K562 (cell line): ENCODE data around the gene TBC1D25. TPM values are rescaled to one million over a fixed set of nuclear protein-coding genes. Genes with fewer than 3 reads are reported as not detected.
A peak's percentile ranks its signal among the peaks of the same experiment; 100 is the strongest.

Experiments used
- ATAC-seq: fragments of 200-7000 bp; cut with Tn5 transposase; 3 replicates; pipeline ENCODE4 v1.9.1; 2020; ENCODE audit warnings: moderate library complexity
- BruUV-seq: library from RNA; stranded (reverse); fragments of 400-500 nt; replicated peaks from 2 replicates; lab custom pipeline; 2021; lab: Mats Ljungman, UMichigan
- CTCF ChIA-PET: fragments of 300-600 bp; formaldehyde crosslinking; extraction: SDS; loops from one replicate; lab custom pipeline; 2021; ENCODE audit warnings: low intra/inter-chr PET ratio; lab: Yijun Ruan, JAX
- POLR2A ChIA-PET: fragments of 300-600, 350-650 bp; sonication (Branson Sonifier 250); formaldehyde crosslinking; extraction: SDS; loops from one replicate; lab custom pipeline; 2021; ENCODE audit warnings: antibody characterized with exemption, inconsistent platforms; lab: Yijun Ruan, JAX
- DNase-seq, 4 experiments: peaks; one replicate each; pipeline versions ENCODE4 v3.0.0 to v3.0.0-alpha.2; 2011 to 2018; ENCODE audit warnings: low spot score in 3 of 4, mixed read lengths in 3 of 4; ENCODE audit errors: extremely low read depth in 1 of 4
- FAIRE-seq: peaks from 2 replicates; lab custom pipeline; 2011; peaks lifted over from hg19 to GRCh38; lab: Jason Lieb, UNC
- H2AFZ ChIP-seq: 2 replicates; pipeline ENCODE4 v1.6.0; 2011; ENCODE audit warnings: low read depth, low read length, control low read depth, inconsistent platforms
- H3K27ac ChIP-seq: fragments of 200-600 bp; 3 replicates; pipeline ENCODE4 v1.8.0; 2011; ENCODE audit warnings: low read depth, mild to moderate bottlenecking, control low read depth, inconsistent platforms, low read length, moderate library complexity, mixed read lengths; ENCODE audit errors: extremely low read depth
- H3K27me3 ChIP-seq, 2 experiments: fragments of 300-600 bp in 1 of 2; 2 replicates in 1 of 2; 3 replicates in 1 of 2; pipeline versions ENCODE4 v1.6.0 to v1.8.0; 2011; ENCODE audit warnings: inconsistent platforms in 2 of 2, low read length in 2 of 2, mild to moderate bottlenecking in 1 of 2, mixed read lengths in 1 of 2, moderate library complexity in 1 of 2; ENCODE audit not compliant: control insufficient read depth in 2 of 2, insufficient read depth in 2 of 2
- H3K36me3 ChIP-seq: fragments of 300-600 bp; 3 replicates; pipeline ENCODE4 v1.8.0; 2011; ENCODE audit warnings: mild to moderate bottlenecking, low read length, inconsistent platforms; ENCODE audit not compliant: control insufficient read depth, insufficient read depth
- H3K4me1 ChIP-seq, 2 experiments: fragments of 200-600 bp in 1 of 2; replicated peaks in 1 of 2; 2 replicates in 1 of 2; 3 replicates in 1 of 2; pipeline versions ENCODE4 v1.5.1 to v1.8.0; 2011; ENCODE audit warnings: inconsistent platforms in 2 of 2, low read length in 2 of 2, mild to moderate bottlenecking in 1 of 2, mixed read lengths in 1 of 2, moderate library complexity in 1 of 2; ENCODE audit not compliant: control insufficient read depth in 2 of 2, insufficient read depth in 2 of 2
- H3K4me2 ChIP-seq: 2 replicates; pipeline ENCODE4 v1.6.1; 2011; ENCODE audit warnings: low read length, control low read depth, inconsistent platforms, mixed read lengths; ENCODE audit not compliant: insufficient read depth
- H3K4me3 ChIP-seq: fragments of 200-600 bp; sonication (generic), shearing (Covaris generic); 2 replicates; pipeline ENCODE4 v1.5.1; 2016; ENCODE audit warnings: control low read depth, inconsistent platforms
- H3K79me2 ChIP-seq: fragments of 200-600 bp; 3 replicates; pipeline ENCODE4 v1.8.0; 2011; ENCODE audit warnings: low read length, inconsistent platforms; ENCODE audit not compliant: control insufficient read depth, insufficient read depth
- H3K9ac ChIP-seq, 2 experiments: 2 replicates each; pipeline versions ENCODE4 v1.6.0 to v1.6.1; 2011; ENCODE audit warnings: low read depth in 2 of 2, low read length in 2 of 2, control low read depth in 1 of 2, inconsistent platforms in 1 of 2, mild to moderate bottlenecking in 1 of 2, mixed read lengths in 1 of 2; ENCODE audit not compliant: insufficient read depth in 1 of 2
- H3K9me1 ChIP-seq: one replicate; pipeline ENCODE4 v1.6.0; 2011; ENCODE audit warnings: inconsistent platforms, mild to moderate bottlenecking, low read length, moderate library complexity; ENCODE audit not compliant: control insufficient read depth, insufficient read depth
- H3K9me3 ChIP-seq: replicated peaks from 2 replicates; pipeline ENCODE4 v1.5.1; 2011; ENCODE audit warnings: low read depth, low read length, inconsistent platforms; ENCODE audit not compliant: control insufficient read depth, insufficient read depth
- H4K20me1 ChIP-seq: replicated peaks from 2 replicates; pipeline ENCODE4 v1.6.1; 2011; ENCODE audit warnings: low read length, inconsistent platforms, mixed read lengths; ENCODE audit not compliant: control insufficient read depth, insufficient read depth
- CREM ChIP-seq: IDR thresholded peaks from 2 replicates; pipeline ENCODE4 v1.6.1; 2014; ENCODE audit warnings: antibody characterized with exemption, low read depth
- DIDO1 ChIP-seq: fragments of 450-650 bp; IDR thresholded peaks from 2 replicates; pipeline ENCODE4 v1.6.1; 2016; ENCODE audit warnings: low read depth, missing biosample characterization, missing genetic modification characterization
- DPF2 ChIP-seq: fragments of 450-650 bp; IDR thresholded peaks from 2 replicates; pipeline ENCODE4 v1.6.1; 2016
- ETV6 ChIP-seq, 3 experiments: fragments of 150-350 bp in 1 of 3; sonication (generic) in 1 of 3; formaldehyde crosslinking in 1 of 3; IDR thresholded peaks; 2 replicates each; pipeline versions ENCODE4 v1.6.1 to v1.8.0; 2014 to 2022; ENCODE audit warnings: borderline replicate concordance in 2 of 3, low read depth in 2 of 3, antibody characterized with exemption in 1 of 3, low read length in 1 of 3, mild to moderate bottlenecking in 1 of 3, missing genetic modification reagents in 1 of 3
- FOSL1 ChIP-seq: fragments of 200-800 bp; sonication (Bioruptor generic); conservative IDR thresholded peaks from 2 replicates; pipeline ENCODE4 v1.6.1; 2016; ENCODE audit warnings: missing genetic modification characterization, missing compliant biosample characterization
- HDGF ChIP-seq: fragments of 450-650 bp; IDR thresholded peaks from 2 replicates; pipeline ENCODE4 v1.6.1; 2016
- IRF1 ChIP-seq: sonication (generic); formaldehyde crosslinking; IDR thresholded peaks from 2 replicates; pipeline ENCODE4 v1.8.0; 2022; ENCODE audit warnings: missing genetic modification reagents, mild to moderate bottlenecking, borderline replicate concordance
- NEUROD1 ChIP-seq: fragments of 150-350 bp; IDR thresholded peaks from 2 replicates; pipeline ENCODE4 v1.6.1; 2014; ENCODE audit warnings: borderline replicate concordance, low read length, low read depth; ENCODE audit not compliant: partially characterized antibody
- POLR2B ChIP-seq: fragments of 450-650 bp; IDR thresholded peaks from 2 replicates; pipeline ENCODE4 v1.6.1; 2018; ENCODE audit warnings: low read depth; ENCODE audit not compliant: partially characterized antibody
- POLR3A ChIP-seq: IDR thresholded peaks from 2 replicates; pipeline ENCODE4 v1.6.1; 2011; ENCODE audit warnings: borderline replicate concordance, mild to moderate bottlenecking, moderate library complexity; ENCODE audit not compliant: insufficient read length, insufficient read depth; ENCODE audit errors: extremely low read depth
- POU5F1 ChIP-seq: fragments of 150-350 bp; IDR thresholded peaks from 2 replicates; pipeline ENCODE4 v1.6.1; 2014; ENCODE audit warnings: borderline replicate concordance, low read length, low read depth, mild to moderate bottlenecking; ENCODE audit not compliant: partially characterized antibody
- PTBP1 ChIP-seq: fragments of 200-400 bp; formaldehyde crosslinking; IDR thresholded peaks from 2 replicates; pipeline ENCODE4 v1.6.1; 2017; ENCODE audit warnings: low read depth, low read length
- RFX7 ChIP-seq: fragments of 250-450 bp; sonication (Bioruptor Pico); IDR thresholded peaks from 2 replicates; pipeline ENCODE4 v1.5.1; 2021; ENCODE audit warnings: mild to moderate bottlenecking
- SMARCC2 ChIP-seq: fragments of 450-650 bp; IDR thresholded peaks from 2 replicates; pipeline ENCODE4 v1.6.1; 2017; ENCODE audit warnings: antibody characterized with exemption, moderate library complexity, mild to moderate bottlenecking, low read depth
- TGIF2 ChIP-seq: sonication (generic); formaldehyde crosslinking; IDR thresholded peaks from 2 replicates; pipeline ENCODE4 v1.8.1; 2022; ENCODE audit warnings: mild to moderate bottlenecking, missing genetic modification reagents, moderate library complexity
- ZC3H8 ChIP-seq: fragments of 450-650 bp; IDR thresholded peaks from 2 replicates; pipeline ENCODE4 v1.6.1; 2017
- ZNF146 ChIP-seq: IDR thresholded peaks from one replicate; pipeline ENCODE4 v1.6.1; 2018; ENCODE audit warnings: missing compliant biosample characterization; ENCODE audit not compliant: unreplicated experiment
- WGBS: fragments of 100-300 bp; shearing (Covaris generic); methylation state at CpG from one replicate; pipeline ENCODE4 v1.1.6; 2016; ENCODE audit warnings: low coverage, mixed read lengths; ENCODE audit not compliant: insufficient coverage; ENCODE audit errors: missing lambda C conversion rate; 5-methylcytosine and 5-hydroxymethylcytosine counted together
- in situ Hi-C: fragments of 300-500 bp; cut with MboI; formaldehyde crosslinking; loops from 4 replicates; pipeline ENCODE4 v1.15.0; 2018; ENCODE audit warnings: inconsistent platforms, mixed read lengths
- intact Hi-C: fragments of 100-400 bp; cut with micrococcal nuclease; formaldehyde crosslinking; loops from 2 replicates; pipeline ENCODE4 v1.14.2; 2022
- polyA plus RNA-seq, 8 experiments: library from polyadenylated mRNA; depleted of rRNA in 4 of 8; stranded (reverse) in 5 of 8; unstranded in 3 of 8; fragments of >200 nt; fragmentation: Nextera tagmentation in 2 of 8; fragmentation: Illumina TruSeq in 1 of 8; extraction: Ambion mirVana in 2 of 8; extraction: Trizol in 1 of 8; gene quantifications; 2 replicates each; pipeline versions ENCODE4 v1.2.1 to v1.2.3, GENCODE V29; 2011 to 2014; ENCODE audit warnings: inconsistent platforms in 1 of 8, missing spikeins in 1 of 8
- total RNA-seq, 7 experiments: library from RNA; depleted of rRNA in 6 of 7; stranded (reverse); fragments of >200 nt in 6 of 7; fragmentation: Illumina TruSeq in 2 of 7; extraction: Trizol in 2 of 7; gene quantifications; 2 replicates each; pipeline versions ENCODE4 v1.2.1 to v1.2.3, GENCODE V29; 2011 to 2021; ENCODE audit warnings: low replicate concordance in 1 of 7

TBC1D25 gene
- total and polyA plus RNA-seq, 9 of the 15 experiments (the other 6 are each of a cell fraction or from before 2014, with no cell fraction given), result 0.62 to 10.6 (median 3.9) TPM

- Histone ChIP-seq H3K9me1 (no peaks in the 10 kb centered on the region), H3K4me3 (no peak overlapping the region), H3K9me3 (no peaks in the 10 kb centered on the region), H3K9ac (no peak overlapping the region), H3K4me1 (no peaks in the 10 kb centered on the region; a peak in 1 of 5 replicates), H4K20me1 (no peaks in the 10 kb centered on the region; the same call in 1 of the 2 replicates), H3K36me3 (peaks cover 43% of the 10 kb centered on the region; the same call in 2 of the 3 replicates), H3K27me3 (no peaks in the 10 kb centered on the region), H3K27ac (no peak overlapping the region), H2AFZ (no peak overlapping the region), H3K4me2 (no peak overlapping the region), H3K79me2 (no peaks in the 10 kb centered on the region)
- FAIRE-seq (no peak), DNase-seq (no peak), ATAC-seq (no peak)
- no TSS peak for BruUV-seq
- in situ Hi-C loops, result no loop called here
- 85% methylated on average over 4 of the region's 4 CpGs for WGBS
- no peak for TF ChIP-seq POLR3A
- TF ChIP-seq DIDO1, result no peak
- no peak for TF ChIP-seq SMARCC2
- peak; percentile 86 for TF ChIP-seq FOSL1 (tag)
- ChIA-PET POLR2A (interaction anchor here (0.6 kb wide), 1 partner anchor 340 kb away, joined by 3 read pairs; no protein-coding TSS in a partner anchor), CTCF (no interaction called here)
- intact Hi-C loops, result no loop called here
Measured at GRCh38 chrX:48558271-48558670, 18.8 kb downstream of the TBC1D25 start.

- no peaks in the 10 kb centered on the region for H3K9me1 ChIP-seq
- WGBS, result 95% methylated on average over 16 of the region's 24 CpGs
- in situ Hi-C loops (no loop called here), intact Hi-C loops (no loop called here)
- H3K4me3 ChIP-seq, result no peak overlapping the region
- H3K4me1 ChIP-seq, result no peaks in the 10 kb centered on the region; a peak in 1 of 5 replicates
- BruUV-seq, result no TSS peak
- no peak overlapping the region for H3K27ac ChIP-seq
- POLR2A ChIA-PET, result interaction anchor here (1.4 kb wide), 1 partner anchor 14 kb away, joined by 3 read pairs; the partner anchor contains the start of gene RBM3
- H3K9ac ChIP-seq, result no peak overlapping the region
- ATAC-seq (no peak), DNase-seq (no peak), FAIRE-seq (no peak)
- no peaks in the 10 kb centered on the region for H3K27me3 ChIP-seq
- H3K4me2 ChIP-seq, result no peak overlapping the region
- no peaks in the 10 kb centered on the region for H3K79me2 ChIP-seq
- H4K20me1 ChIP-seq, result no peaks in the 10 kb centered on the region; the same call in 1 of the 2 replicates
- CTCF ChIA-PET, result no interaction called here
- no peak overlapping the region for H2AFZ ChIP-seq
- H3K36me3 ChIP-seq, result peaks cover 43% of the 10 kb centered on the region; the same call in 2 of the 3 replicates
- H3K9me3 ChIP-seq, result no peaks in the 10 kb centered on the region
- no peak for TF ChIP-seq ZNF146 (CRISPR knock-in tag)
- TF ChIP-seq ZC3H8, result no peak
- no peak for TF ChIP-seq RFX7 (CRISPR knock-in tag)
- TF ChIP-seq ETV6 (IDR thresholded peaks at IDR 0.05; ENCODE audit: borderline replicate concordance in 1 of 2, low read depth in 2 of 2, low read length in 1 of 2), result no peak
- no peak for TF ChIP-seq ETV6 (CRISPR knock-in tag; IDR thresholded peaks at IDR 0.05; ENCODE audit: borderline replicate concordance)
- no peak for TF ChIP-seq NEUROD1
- TF ChIP-seq CREM, result no peak
- TF ChIP-seq POLR2B, result no peak
- no peak for TF ChIP-seq TGIF2 (CRISPR knock-in tag)
- no peak for TF ChIP-seq IRF1
- TF ChIP-seq HDGF, result no peak
- TF ChIP-seq PTBP1, result no peak
- TF ChIP-seq DPF2, result no peak
- TF ChIP-seq POU5F1, result no peak
Measured at GRCh38 chrX:48559636-48560035, 20.1 kb downstream of the TBC1D25 start.
